Measurements from ENCODE around the gene TBC1D1. TPM values are rescaled to one million over a fixed set of nuclear protein-coding genes. Genes with fewer than 3 reads are reported as not detected.
"Not testable (repeated sequence)": the region's sequence is repeated elsewhere in the genome, so short reads cannot be mapped to it uniquely, and the experiment has no call there.

The TBC1D1 gene
- total RNA-seq, 1 experiment from 2014 or later = 49.9 TPM

DNA sequence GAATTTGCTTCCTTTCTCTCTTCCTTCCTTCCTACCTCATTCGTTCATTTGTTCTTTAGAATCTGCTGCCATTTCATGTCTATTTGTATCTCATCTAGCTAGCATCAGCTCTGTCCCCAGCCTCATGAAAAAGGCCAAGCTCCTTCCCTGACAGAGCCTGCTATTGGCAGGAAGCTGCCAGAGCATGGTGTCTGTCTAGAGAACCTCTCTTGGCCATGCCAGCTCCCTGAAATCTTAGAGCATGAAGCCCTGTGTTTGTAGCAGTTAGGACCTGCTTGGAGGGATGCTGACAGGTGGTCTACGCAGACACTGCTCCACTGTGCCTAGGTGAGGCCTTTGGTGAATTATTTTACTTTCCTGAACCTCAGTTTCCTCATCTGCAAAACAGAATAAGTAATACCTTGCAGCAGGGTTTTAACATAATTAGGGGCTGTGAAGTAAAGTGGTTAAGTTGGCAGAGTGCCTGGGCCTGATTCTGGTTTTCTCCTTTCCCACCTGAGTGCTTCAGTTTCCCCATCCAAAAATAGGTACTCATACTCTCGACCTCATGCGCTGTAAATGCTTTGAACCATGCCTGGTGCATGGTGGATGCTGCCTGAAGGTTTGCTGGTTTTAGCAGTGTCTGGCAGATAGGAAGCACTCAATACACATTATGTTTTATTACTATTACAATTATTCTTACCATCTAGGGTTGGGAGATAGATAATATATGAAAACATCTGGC is 74.0 kb downstream of the TBC1D1 start:
- DNase-seq (ENCODE audit: low read depth) = no peak

DNA sequence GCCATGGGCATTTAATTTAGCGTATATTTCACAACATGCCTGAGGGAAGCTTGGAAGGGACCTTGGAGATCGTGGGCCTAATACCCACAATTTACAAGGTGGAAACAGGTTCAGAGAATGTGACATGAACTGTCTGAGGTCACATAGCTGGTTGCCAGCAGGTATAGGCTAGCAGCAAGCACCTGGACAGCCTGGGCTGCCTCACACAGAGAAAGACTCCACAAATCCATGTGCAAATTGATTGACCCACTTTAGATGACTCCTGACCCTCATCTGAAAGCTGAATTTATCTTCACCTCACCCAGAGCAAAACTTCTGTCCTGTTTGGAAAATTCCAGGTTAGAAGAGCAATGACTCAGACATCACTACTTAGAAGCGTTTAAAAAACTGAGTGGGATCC is 75.2 kb downstream of the TBC1D1 start:
- DNase-seq (ENCODE audit: low read depth) = no peak

DNA sequence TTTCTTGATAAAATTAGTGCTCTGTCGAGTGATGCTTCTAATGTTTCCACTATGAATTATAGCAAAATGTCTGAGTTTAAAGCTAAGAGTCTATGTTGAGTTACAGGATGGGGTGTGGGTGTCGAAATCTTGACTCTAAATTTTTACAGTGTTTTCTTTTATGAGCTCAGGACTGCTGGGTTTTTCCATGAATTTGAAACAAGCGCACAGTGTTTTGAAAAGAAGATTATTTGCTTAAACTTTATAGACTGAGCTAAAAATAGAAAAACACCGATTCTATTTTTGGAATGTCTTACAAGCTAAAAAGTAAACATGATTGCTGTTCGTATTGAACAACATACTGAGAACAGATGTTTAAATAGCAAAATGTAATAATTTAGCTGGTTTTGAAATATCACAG is 76.9 kb downstream of the TBC1D1 start:
- no peak for DNase-seq (ENCODE audit: low read depth)

DNA sequence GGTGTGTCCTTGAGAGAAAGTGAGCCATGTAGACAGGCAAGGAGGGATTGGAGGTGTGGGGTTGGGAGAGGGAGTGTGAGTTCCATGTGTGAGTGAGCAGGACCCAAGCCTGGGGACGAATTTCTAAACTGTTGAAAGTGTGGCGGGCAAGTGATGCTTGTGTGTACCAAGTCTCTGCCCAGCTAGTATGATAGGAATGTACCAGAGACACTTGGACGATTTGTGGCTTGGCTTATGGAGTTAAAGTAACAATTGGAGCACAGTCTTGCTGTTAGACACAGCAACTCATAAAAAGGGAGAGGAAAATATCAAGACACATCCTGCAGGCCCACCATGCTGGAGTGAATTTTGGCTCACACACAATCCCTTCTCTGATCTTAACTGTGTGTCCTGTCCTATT is 77.9 kb downstream of the TBC1D1 start:
- no peak for DNase-seq (ENCODE audit: low read depth)

DNA sequence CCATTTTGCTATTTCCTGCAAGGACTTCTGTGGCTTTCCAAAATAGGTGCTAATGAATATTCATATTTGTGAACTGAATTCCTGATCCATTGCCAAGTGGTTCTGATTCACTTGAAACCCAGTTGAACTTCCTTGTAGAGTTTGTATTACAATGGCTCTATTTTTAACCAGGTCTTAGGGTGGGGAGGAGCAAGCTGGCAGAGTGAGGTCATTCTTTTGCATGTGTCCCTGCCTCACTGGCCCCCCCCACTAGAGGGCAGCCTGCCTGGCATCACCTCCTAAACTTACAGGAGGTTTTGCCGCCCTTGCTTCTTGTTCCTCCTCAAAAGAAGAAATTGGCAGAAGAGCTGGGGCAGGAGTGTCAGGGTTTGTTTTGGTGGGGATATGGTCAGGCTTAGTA is 79.8 kb downstream of the TBC1D1 start:
- DNase-seq (ENCODE audit: low read depth) = peak; percentile 43

DNA sequence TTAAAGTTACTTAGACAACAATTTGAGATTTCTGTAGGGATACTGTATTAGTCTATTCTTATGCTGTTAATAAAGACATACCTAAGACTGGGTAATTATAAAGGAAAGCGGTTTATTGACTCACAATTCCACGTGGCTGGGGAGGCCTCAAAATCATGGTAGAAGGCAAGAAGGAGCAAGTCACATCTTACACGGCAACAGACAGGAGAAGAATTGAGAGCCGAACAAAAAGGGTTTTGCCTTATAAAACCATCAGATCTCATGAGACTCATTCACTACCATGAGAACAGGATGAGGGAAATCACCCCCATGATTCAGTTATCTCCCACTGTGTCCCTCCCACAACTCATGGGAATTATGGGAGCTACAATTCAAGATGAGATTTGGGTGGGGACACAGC is 80.3 kb downstream of the TBC1D1 start:
- no peak for DNase-seq (ENCODE audit: low read depth)

DNA sequence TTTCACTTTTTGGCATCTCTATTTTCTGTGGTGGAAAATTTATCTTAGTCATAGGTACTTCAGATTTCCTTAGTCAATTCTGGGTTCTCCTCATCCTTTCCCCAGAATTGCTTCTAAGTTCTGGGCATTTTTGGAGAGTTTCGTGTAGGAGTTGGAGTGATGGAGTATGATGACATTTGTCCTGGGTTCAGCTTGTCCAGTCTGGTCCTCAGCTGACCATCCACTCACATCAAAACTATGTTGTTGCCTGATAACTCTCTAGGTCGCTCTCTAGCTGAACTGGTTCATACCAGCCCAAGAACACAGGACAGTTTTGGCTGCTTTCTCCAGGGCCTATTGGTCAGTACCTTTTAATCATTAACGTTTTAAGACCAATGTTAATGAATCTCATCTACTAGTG is 82.6 kb downstream of the TBC1D1 start:
- DNase-seq (ENCODE audit: low read depth) = no peak

DNA sequence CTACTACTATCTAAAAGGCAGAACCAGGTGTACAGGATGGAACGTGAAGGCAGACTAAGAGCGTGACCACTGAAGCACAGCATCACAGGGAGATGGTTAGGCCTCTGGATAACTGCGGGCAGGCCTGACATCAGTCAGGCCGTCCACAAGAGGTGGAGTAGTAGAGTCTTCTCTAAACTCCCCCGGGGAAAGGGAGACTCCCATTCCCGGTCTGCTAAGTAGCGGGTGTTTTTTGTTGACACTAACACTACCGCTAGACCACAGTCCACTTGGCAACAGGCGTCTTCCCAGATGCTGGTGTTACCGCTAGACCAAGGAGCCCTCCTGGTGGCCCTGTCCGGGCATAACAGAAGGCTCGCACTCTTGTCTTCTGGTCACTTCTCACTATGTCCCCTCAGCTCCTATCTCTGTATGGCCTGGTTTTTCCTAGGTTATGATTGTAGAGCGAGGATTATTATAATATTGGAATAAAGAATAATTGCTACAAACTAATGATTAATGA is 84.5 kb downstream of the TBC1D1 start:
- not testable (repeated sequence) for DNase-seq (ENCODE audit: low read depth)

DNA sequence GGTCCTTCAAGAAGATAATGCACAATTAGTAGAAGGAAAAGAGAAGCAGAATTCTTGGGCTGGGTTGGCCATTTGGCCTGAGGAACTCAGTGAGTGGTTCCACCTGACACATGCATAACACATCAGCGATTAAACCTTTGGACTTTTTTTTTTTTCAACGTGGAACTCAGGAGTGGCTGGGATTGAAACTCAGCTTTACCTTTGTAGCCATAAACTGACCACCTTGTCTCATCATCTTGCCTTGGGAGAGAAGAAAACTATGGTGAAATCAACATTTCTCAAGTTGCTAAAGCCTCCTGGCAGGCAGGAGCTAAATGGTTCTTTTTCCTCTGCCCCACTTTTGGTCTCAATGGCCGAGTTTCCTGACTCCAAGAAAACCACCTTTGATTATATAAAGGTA is 85.6 kb downstream of the TBC1D1 start:
- no peak for DNase-seq (ENCODE audit: low read depth)

DNA sequence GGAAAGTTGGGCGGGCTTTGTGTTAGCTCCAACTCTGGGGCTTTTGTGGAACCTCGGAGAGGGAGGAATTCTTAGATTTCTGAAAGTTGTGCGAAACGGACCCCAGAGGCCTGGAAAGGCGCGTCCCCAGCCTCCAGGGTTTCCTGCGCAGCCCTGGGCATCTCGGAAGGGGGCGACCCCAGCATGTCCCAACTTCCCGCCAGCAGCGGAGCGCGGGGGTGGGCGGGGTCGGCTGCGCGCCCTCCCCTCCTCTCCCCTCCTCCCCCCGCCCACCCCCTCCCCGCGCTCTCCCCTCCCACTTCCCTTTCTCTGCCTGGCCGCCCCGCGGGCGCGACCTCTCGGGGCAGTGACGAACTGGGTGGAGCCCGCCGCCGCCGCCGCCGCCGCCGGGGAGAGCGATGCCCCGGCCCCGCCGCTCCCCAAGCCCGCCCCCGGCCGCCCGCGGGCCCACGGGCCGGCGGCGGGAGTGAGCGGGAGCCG is 86.1 kb downstream of the TBC1D1 start:
- DNase-seq (ENCODE audit: low read depth) = peak; percentile 85

DNA sequence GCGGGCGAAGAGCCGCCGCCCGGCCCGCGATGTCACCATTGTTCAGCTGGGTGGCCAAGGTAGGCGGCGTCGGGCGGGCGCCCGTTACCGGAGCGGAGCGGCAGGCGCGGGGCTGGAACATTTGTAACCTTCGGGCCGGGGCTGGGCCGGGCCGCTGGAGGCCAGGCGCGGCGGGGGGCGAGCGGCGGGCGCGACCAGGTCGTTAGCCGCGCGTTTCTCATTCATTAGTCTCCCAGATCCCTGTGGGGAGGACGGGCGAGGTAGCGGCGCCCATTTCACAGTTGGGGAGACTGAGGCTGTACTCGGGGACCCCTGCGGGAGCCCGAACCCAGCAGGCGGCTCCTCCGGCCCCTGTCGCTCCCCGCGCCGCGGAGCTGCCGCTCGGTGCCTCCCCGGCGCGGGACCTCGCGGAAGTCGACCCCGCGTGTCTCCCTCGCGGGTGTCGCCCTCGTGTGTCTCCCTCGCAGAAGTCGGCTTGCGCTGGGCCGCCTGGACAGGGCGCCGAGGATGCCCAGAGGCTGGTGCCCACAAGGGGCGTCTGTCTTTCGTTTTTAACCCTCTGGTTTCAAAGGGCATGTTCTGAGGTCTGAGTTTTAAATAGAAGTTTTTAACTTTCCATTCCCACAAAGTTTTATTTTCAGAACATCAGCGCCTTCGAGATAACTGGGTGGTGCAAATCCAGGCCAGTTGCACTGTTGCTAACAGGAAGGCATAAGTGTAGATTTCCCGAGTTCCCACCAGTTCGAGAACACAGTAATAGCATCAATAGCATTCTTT is 86.8 kb downstream of the TBC1D1 start:
- peak; percentile 67 for DNase-seq (ENCODE audit: low read depth)

DNA sequence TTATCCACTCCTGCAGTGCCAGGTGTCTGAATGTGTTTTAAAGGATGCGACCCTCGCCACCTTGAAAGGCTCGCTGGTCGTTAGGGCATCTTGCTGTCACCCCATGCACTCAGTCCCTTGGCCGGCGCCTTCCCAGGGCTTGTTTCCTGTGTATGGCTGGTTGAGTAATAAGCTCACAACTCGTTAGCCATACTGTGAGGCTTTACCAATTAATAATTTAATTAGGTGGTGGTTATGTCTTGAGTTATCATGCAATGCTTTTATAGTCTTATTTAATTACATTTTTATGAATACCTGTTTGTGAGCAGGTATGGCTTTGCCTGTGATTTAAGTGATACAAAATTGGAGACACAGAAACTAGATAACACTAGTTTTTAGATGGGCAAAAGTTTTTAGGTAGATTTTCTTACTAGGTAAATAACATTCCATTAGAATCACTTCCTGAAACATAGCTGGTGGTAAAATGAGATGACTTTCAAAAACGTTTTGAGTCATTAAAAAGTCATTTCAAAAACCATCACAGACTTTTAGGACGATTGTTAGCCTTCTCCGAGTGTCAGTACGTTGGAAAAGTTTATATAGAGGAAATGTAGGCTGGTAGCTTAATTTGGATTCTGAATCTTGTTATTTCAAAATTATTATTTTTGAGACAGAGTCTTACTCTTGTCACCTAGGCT is 87.5 kb downstream of the TBC1D1 start:
- peak; percentile 39 for DNase-seq (ENCODE audit: low read depth)

DNA sequence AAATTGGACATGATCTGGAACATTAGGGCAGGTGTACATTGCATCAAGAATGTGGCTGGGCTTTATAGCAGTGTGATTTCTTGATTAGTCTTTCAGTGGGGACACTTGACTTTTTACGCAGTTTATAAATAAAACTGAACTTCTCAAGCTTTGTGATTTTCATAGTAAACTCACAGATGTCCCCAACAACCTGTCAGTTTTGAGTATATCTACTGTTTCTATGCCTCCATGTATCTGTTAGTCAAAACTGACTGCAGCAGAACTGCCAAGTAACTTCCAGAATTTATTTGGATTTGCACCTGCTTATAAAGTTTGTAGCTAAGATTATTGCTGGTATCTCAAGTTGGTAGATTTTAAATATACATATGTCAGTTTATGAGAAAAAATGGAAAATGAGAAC is 89.4 kb downstream of the TBC1D1 start:
- no peak for DNase-seq (ENCODE audit: low read depth)

DNA sequence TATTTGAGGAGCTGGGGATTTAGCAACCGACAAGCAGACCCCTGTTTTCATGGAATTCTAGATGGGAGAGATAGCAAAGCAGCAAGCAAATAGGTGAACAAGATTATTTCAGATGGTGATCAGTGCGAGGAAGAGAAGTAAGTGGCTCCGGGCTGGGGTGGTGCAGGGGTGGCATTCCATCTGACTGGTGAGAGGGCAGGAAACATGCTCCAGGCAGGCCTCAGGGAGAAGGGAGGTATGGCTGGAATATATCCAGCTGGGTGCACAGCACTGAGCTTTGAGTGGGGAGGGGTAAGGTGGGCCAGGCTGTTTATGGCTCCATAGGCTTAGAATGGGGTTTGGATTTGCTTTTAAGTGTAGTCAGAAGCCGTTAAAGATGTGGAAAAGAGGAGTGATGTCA is 90.5 kb downstream of the TBC1D1 start:
- no peak for DNase-seq (ENCODE audit: low read depth)

DNA sequence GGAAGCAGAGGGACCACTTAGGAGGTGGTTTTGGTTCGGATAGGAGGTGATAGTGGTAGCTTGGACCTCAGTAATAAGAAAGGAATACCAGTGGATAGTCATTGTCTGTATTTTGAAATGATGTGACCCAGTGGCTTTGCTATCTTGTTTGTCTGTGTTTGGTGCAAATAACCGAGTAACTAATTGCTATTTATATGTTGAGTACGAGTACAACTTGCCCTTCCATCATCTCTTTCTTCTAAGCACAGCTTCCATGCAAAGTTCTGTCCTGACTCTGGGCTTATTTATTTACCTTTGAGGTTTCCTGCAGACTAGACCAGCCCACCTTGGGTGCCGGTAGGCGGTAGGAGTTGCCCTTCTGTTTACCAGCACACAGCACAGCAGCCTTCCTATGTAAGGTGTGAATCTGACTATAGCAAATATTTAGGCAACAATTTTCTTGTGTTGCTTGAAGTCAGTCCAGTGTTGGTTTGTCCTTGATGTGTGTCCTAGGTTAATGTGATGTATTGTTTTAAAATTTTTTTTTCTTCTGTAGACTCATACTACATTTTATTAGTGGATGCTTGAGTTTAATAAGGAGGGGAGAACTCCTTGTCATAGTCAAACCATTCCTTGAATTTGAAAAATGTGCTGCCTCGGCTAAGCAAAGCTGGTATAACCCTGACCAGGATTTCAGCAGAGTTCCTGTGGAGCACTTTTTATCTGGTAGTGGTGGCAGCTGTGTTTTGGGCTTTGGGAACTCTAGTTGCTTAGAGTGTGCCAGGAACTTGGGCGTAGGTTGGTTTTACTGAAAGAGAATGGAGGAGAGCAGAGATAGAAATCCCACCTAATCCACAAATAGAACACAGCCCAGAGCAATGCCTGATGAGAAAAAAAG is 91.2 kb downstream of the TBC1D1 start:
- no peak for DNase-seq (ENCODE audit: low read depth)

DNA sequence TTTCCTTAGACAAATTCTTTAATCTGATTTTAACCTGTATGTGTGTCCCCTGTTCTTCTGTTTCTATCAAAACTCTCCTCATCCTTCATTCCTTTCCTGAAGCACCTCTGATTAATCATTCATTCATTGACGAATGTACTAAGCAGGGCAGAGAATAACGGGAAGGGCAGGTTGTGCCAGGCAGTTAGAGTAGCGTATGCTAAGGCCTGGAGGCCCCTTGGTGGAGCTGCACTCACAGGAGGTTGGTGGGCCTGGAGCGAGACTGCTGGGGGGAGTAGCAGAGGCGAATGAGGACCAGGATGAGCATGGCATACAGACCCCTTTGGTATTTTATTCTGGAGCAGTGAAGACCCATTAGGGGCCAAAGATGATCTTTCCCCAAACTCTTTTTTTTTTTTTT is 91.9 kb downstream of the TBC1D1 start:
- DNase-seq (ENCODE audit: low read depth) = no peak

DNA sequence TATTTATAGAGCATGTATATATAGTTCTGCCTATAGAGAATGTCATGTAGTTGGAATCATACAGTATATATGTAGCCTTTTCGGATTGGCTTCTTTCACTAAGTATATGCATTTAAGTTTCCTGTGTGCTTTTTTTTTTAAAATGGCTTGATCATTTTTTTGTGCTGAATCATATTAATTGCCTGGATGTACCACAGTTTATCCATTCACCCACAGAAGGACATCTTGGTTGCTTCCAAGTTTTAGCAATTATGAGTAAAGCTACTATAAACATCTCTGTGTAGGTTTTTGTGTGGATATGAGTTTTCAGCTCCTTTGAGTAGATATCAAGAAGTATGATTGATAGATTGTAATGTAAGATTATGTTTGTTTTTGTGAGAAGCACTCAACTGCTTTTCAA is 93.1 kb downstream of the TBC1D1 start:
- no peak for DNase-seq (ENCODE audit: low read depth)

DNA sequence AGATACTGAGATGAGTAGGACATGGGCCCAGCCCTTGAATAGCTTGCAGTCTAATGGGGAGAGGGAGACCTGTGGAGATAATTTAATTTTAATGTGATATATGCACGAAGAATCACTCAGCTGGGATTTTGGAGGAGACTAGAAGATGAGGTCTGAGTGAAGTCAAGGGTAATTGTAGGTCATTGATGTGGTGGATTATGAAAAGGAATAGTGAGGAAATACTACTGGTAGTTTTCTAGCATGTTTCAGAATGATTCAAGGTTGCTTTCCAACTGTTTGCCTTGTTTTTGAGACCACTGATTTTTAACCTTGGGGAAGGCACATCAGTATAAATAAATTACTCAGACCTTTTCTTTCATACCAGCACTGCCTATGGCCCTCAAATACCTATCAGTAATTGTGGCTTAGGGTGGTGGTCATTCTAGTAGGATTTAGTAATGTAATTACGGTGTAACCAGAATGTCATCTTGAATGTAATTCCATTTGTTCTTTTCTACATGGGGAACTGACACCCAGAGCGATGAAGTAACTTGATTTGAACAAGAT is 94.9 kb downstream of the TBC1D1 start:
- DNase-seq (ENCODE audit: low read depth) = no peak

DNA sequence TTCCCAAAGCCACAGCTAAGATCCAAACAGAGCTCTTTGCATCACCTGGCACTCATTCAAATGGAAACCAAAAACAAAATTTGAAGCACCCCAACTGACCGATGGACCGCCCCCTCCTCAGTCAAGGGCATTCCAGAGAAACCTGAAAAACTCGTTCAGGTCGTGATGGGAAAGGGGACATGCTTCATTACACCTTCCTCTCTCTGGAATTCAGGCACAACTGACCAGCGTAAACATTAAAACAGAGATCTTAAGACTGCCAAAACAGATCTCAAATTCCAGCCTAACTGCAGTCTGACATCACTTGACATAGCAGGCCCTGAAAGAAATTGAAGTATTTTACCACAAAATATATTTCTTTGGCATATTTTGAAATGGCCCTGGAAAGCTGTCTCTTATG is 97.8 kb downstream of the TBC1D1 start:
- no peak for DNase-seq (ENCODE audit: low read depth)

DNA sequence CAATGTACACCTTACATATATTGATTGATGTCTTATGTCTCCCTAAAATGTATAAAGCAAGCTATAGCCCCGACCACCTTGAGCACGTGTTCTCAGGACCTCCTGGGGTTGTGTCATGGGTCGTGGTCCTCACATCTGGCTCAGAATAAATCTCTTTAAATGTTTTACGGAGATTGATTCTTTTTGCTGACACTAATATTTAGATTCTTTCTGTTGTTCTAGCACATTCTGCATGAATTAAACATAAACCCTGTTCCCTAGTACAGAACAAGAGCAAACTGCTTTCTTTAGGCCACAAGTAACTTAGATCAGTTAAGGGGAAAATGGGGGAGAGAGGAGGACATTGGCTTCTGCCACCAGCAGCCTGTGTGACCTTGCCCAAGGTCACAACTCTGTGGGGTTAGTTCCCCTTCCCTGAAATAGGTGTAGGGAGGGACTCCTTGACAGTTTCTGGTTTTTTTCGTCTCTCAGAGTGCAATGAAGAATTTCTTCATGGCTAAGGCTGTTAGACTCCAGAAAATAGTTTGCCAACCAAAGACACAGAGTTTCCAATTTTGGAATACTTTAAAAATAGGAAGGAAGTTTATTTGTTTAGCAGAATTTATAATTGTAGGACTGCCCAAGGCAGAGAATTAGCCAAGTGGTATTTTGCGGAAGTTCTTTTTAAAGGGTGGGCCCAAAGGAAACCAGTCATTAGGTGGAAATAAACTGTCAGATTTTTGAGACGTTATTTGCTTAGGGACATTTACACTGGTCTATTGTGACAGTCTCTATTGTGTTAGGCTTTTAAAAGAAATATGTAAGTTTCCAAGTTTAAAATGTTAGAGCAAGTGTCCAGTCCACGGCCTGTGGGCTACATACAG is 98.7 kb downstream of the TBC1D1 start:
- no peak for DNase-seq (ENCODE audit: low read depth)
